HG03103 (cell line): ENCODE results near the gene RPGRIP1L.
"Not testable (repeated sequence)": the region's sequence is repeated elsewhere in the genome, so short reads cannot be mapped to it uniquely, and the experiment has no call there.

Experiments
- ATAC-seq: cut with Tn5 transposase; IDR thresholded peaks from one replicate; pipeline ENCODE4 v1.9.1; 2021; ENCODE audit warnings: low read depth; ENCODE audit not compliant: unreplicated experiment

RPGRIP1L gene

DNA sequence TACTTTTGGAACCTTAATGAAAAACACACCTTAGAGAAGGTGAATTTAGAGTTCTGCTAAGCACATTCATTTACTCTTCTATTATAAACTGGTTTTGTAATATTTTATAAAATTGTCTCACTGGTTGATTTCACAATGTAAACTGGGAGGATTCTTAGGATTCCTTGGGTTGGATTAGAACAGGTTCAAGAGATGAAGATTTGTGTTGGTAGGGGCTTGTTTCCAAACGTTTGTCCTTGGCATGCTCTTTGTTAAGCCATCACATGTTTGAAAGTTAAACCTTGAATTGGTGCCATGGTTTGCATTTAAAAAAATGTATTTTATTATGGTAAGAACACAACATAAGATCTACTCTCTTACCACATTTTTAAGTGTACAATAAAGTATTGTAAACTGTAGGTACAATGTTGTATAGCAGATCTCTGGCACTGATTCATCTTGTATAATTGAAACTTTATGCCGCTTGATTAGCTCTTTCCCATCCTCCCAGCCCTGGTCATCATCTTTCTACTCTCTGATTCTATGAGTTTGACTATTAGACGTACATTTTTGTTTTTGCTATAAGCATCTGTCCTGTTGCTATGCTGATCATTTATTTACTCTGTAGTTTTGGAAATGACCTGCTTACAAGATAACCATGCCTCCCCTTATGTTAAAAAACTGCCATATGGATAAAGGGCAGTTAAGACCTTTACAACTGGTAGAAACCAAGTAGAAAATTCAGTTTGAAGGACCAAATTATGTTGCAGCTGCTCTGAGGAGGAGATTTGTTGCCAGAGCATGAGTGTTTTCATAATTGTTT is 9.9 kb upstream of the RPGRIP1L start:
- ATAC-seq = no peak

GRCh38 chr16:53712065-53712464 is 8.4 kb upstream of the RPGRIP1L start:
- ATAC-seq = no peak

GRCh38 chr16:53711390-53711789 is 7.7 kb upstream of the RPGRIP1L start:
- ATAC-seq = no peak

DNA sequence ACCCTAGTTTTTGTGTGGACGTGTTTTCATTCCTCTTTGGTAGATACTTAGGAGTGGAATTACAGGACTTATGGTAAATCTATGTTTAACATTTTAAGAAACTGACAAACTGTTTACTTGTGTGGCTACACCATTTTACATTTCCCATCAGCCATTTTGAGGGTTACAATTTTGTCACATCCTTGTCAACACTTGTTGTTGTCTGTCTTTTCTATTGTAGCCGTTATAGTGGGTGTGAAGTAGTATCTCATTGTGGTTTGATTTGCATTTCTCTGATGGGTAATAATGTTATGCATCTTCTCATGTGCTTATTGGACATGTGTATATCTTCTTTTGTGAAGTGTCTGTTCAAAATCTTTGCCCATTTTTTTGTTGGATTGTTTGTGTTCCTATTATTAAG is 4.8 kb upstream of the RPGRIP1L start:
- ATAC-seq = no peak

DNA sequence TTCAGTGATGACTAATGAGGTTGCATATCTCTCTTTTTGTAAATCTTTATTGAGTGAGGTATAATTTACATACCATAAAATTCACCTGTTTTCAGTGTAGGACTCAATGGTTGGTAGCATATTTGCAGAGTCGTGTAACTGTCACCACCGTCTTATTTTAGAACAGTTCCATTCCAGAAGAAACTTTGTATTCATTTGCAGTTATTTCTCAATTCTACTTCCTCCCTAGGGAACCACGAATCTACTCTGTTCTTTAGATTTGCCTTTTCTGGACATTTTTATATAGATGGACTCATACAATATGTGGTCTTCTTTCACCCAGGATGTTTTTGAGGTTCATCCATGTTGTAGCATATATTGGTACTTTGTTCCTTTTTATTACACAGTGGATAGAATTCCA is 4.0 kb upstream of the RPGRIP1L start:
- ATAC-seq = no peak

GRCh38 chr16:53704445-53704813 is 770 bp upstream of the RPGRIP1L start:
- no peak for ATAC-seq

DNA sequence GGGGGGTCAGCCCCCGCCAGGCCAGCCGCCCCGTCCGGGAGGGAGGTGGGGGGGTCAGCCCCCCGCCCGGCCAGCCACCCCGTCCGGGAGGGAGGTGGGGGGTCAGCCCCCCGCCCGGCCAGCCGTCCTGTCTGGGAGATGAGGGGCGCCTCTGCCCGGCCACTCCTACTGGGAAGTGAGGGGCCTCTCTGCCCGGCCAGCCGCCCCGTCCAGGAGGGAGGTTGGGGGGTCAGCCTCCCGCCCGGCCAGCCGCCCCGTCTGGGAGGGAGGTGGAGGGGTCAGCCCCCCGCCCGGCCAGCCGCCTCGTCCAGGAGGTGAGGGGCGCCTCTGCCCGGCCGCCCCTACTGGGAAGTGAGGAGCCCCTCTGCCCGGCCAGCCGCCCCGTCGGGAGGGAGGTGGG is 5.4 kb downstream of the RPGRIP1L start:
- ATAC-seq = not testable (repeated sequence)

- ATAC-seq = no peak
Measured at GRCh38 chr16:53695070-53695469, 8.6 kb downstream of the RPGRIP1L start.

- ATAC-seq = no peak
Measured at GRCh38 chr16:53693320-53693719, 10.3 kb downstream of the RPGRIP1L start.

GRCh38 chr16:53692146-53692545 is 11.5 kb downstream of the RPGRIP1L start:
- ATAC-seq = no peak

DNA sequence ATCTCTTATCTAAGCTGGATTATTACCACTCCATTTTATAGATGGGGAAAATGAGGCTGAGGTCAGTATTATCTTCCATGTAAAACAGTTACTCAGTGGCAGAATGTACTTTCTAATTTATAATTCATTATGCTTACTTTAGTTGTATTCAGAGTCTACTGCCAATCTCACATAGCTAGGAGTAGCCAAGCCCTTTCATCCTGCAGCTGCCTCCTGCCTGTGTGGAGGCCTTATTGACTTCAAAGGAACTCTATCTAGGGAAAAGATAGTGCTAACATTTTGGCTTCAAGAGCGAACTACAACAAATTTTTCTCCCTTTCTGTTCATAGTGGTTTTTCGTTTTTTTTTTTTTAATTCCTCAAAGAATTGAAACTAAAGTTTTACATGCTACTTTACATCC is 12.9 kb downstream of the RPGRIP1L start:
- ATAC-seq = no peak

GRCh38 chr16:53689636-53690035 is 14.0 kb downstream of the RPGRIP1L start:
- ATAC-seq = no peak

DNA sequence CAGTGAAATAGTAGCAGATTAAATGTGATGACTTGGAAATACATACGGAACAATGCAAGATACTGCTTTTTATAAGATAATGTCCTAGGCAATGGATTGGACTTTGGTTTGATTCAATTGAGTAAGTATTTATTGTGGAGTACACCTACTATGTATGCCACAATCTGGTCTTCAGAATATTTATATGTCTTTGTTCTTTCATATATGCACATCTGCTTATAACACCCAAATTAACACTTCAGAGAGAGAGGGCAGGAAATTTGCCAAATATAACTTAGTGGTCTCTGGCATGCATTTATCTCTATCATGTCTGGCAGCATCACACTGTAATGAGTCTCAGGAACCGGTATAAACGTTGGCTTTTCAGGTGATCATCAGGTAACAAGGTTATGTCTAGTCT is 16.9 kb downstream of the RPGRIP1L start:
- no peak for ATAC-seq

DNA sequence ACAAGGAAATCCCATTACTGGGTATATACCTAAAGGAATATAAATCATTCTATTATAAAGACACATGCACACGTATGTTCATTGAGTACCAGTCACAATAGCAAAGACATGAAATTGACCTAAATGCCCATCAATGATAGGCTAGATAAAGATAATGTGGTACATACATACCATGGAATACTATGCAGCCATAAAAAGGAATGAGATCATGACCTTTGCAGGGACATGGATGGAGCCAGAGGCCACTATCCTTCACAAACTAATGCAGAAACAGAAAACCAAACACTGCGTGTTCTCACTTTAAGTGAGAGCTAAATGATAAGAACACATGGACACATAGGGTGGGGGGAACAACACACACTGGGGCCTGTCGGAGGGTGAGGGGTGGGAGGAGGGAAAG is 18.3 kb downstream of the RPGRIP1L start:
- not testable (repeated sequence) for ATAC-seq

GRCh38 chr16:53681354-53681753 is 22.3 kb downstream of the RPGRIP1L start:
- no peak for ATAC-seq

DNA sequence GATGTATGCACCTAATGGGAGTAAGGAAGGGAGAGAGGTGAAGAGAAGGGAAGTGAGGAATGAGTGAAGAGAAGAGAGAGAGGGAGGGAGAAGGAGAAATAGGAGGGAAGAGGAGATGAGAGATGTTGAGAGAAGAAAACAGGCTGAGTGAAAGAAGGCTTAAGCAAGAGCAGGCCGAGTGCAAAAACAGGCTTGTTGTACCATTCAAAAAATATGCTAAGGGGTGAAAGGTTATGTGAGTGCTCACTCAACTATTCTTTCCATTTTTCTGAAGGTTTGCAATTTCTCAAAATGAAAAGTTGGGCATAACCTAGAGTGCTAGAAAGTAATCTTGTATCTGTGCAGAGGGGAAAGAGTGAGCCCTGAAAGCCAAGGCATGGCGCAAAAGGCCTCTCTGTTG is 22.9 kb downstream of the RPGRIP1L start:
- no peak for ATAC-seq

DNA sequence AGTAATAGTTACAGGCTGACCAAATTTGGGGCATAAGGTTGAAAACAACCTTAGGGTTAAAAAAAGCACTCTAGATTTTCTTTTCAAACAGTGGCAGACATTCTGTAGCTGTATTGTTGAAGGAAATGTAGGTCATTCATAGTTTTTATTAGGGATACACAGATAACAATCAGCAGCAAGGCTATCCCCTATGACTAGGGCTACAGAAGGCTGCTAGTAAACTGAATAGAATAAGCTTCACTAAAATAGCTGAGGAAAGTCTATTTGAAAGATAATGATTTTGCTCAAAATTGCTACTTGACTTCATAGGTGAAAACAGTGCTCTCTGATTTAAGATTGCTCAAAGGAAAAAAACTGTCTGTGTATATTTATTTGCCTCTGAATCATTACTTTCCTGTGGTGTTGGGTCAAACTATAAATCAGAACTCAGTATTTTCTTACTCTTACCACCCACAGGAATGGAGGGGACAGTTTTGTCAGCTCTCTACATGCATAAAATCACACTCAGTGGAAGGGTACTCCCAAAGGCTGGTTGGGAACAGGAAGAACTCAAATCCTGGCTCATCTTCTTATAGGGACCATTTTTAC is 24.8 kb downstream of the RPGRIP1L start:
- no peak for ATAC-seq

- ATAC-seq = no peak
Measured at GRCh38 chr16:53678155-53678554, 25.5 kb downstream of the RPGRIP1L start.

DNA sequence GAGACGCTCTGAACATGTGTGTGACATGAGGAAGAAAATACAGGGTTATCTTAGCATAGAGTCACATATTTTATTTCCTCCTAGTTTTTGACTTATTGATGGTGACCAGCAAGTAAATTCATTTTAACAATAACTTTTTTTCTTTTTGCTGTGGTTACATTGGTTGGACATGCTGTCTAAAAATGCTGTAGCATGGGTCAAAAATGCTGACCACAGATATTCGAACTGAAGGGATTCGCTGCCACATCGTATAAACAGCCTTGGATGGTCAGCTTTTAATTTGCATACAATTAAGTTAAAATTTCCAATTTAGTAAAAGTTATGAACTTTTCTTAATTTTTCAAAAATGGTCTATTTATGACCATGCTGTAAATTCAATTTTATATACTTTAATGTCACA is 30.5 kb downstream of the RPGRIP1L start:
- ATAC-seq = no peak

DNA sequence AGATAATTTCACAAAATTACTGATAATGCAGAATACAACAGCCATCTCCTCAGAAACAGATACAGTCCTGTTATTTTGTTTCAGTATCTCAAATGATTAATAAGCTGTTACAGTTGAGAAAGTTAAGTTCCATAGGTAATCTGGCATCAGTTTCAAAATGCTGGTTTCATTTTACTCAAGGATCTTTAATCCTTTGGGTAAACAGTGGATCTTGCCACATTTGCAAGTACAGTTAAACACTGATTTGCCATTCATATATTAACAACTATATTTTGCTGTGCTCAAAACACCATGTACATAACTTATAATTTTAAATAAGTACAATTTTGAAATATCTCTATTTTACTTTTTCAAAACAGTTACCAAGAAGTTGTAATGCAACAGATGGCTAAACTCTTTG is 31.2 kb downstream of the RPGRIP1L start:
- ATAC-seq = no peak

GRCh38 chr16:53668869-53669268 is 34.8 kb downstream of the RPGRIP1L start:
- ATAC-seq = no peak

DNA sequence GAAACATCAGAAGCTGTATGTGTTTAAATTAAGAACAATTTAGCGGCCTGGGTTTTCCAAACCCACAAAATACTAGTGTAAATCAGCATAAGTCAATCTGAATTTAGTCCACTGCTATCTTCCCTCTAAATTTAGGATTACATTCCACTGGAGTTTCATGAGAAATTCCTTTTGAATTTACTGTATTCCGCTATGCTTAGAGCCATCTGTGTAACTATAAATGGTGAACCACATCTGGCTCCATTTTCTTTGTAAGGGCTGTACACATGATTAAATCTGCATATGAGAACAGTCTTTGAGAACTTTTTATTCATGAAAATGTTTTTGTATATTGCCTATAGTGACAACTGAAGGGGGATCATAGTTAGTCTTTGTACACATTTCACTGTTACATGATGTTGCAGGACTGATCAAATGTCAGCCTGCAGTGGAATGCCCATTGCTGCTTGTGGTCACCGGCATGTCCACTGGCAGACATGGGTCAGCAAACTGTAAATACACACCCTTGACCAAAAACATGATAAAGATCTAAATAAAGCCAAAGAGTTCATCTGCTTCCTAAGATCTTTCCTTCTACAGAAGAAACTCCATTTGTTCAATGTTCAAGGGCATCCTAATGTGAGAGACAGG is 36.8 kb downstream of the RPGRIP1L start:
- ATAC-seq = no peak
